Measurements from ENCODE around the gene VWA7. TPM values are rescaled to one million over a fixed set of nuclear protein-coding genes. Genes with fewer than 3 reads are reported as not detected.

Gene VWA7
- total RNA-seq, 1 experiment from 2014 or later: 2.5 TPM

DNA sequence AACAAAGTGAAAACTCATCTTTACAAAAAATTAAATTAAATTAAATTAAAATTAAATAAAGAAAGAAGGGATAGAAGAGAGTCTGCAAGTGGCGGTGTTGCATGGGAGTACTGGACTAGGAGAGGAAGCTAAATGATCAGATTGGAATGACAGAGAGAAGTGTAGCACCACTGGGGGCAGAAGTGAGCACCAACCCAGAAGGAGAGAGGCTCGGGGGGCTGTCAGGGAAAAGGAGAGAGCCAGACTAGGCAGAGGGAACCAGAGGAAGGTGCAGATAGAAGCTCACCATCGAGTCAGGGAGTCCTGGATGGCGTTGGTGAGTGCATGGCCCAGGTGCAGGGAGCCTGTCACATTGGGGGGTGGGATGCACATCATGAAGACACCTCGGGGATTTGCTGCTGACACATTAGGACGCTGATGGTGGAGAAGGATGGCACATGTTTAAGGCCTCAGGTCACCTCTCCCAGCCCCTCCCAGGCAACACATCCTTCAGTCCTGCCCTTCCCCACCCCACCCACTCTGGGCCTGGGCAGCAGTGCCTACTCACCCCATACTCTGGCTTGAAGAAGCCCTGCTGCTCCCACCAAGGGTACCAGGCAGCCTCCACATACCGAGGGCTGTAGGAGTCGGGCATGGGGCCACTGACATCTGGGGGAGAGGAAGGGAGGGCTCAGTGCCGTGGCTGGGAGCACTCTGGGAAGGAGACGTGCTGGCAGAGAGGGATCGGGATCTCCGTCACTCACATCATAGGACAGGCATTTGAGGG, 14.4 kb upstream of the VWA7 start:
- no peaks in the 10 kb centered on the region for H3K9me3 ChIP-seq (ENCODE audit: control insufficient read depth, low read depth, low read length)
- H2AFZ ChIP-seq (ENCODE audit: low read length): no peak overlapping the region
- no peak overlapping the region for H3K4ac ChIP-seq (ENCODE audit: low read depth, low read length)
- TF ChIP-seq, protein P1, sequence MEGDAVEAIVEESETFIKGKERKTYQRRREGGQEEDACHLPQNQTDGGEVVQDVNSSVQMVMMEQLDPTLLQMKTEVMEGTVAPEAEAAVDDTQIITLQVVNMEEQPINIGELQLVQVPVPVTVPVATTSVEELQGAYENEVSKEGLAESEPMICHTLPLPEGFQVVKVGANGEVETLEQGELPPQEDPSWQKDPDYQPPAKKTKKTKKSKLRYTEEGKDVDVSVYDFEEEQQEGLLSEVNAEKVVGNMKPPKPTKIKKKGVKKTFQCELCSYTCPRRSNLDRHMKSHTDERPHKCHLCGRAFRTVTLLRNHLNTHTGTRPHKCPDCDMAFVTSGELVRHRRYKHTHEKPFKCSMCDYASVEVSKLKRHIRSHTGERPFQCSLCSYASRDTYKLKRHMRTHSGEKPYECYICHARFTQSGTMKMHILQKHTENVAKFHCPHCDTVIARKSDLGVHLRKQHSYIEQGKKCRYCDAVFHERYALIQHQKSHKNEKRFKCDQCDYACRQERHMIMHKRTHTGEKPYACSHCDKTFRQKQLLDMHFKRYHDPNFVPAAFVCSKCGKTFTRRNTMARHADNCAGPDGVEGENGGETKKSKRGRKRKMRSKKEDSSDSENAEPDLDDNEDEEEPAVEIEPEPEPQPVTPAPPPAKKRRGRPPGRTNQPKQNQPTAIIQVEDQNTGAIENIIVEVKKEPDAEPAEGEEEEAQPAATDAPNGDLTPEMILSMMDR (conservative IDR thresholded peaks at IDR 0.05): peak; percentile 77
- no peaks in the 10 kb centered on the region for H3K27me3 ChIP-seq (ENCODE audit: insufficient read depth, low read length)
- H3K18ac ChIP-seq (ENCODE audit: insufficient read length, low read depth, low read length): no peak overlapping the region
- peaks cover 2% of the 10 kb centered on the region; the same call in 1 of the 2 replicates for H3K79me2 ChIP-seq (ENCODE audit: insufficient read depth, low read length)
- H2BK15ac ChIP-seq (ENCODE audit: low read depth, low read length): no peak overlapping the region
- no peak overlapping the region for H3K4me2 ChIP-seq (ENCODE audit: insufficient read depth, insufficient read length, low read length)
- no peak overlapping the region for H3K56ac ChIP-seq (ENCODE audit: insufficient read length, low read depth, low read length)
- no peak overlapping the region for H3K9ac ChIP-seq (ENCODE audit: extremely low read depth, insufficient read length, low read length)
- Mint-ChIP-seq H3K9me3 (no peaks in the 10 kb centered on the region), H3K27ac (peak overlapping the region in 2 of 3 experiments; percentile 34 to 66; a peak in 3 of 7 replicates), H3K4me3 (peak overlapping the region in 1 of 2 experiments; percentile 50; a peak in 2 of 5 replicates), H3K27me3 (ENCODE audit: low read depth) (no peaks in the 10 kb centered on the region), H3K4me1 (peaks cover 10% of the 10 kb centered on the region in 2 experiments), H3K36me3 (ENCODE audit: insufficient read depth in 1 of 3, low read depth in 3 of 3) (peaks cover 21 to 52% (median 45%) of the 10 kb centered on the region in 3 experiments)
- DNase-seq: peak; percentile 76
- no peak overlapping the region for H4K91ac ChIP-seq (ENCODE audit: insufficient read length, low read depth, low read length)
- no peak overlapping the region for H4K5ac ChIP-seq (ENCODE audit: insufficient read length, low read depth, low read length)
- H2AK5ac ChIP-seq (ENCODE audit: insufficient read length, low read length): no peak overlapping the region
- H3K23me2 ChIP-seq (ENCODE audit: insufficient read length, low read depth, low read length, poor library complexity, severe bottlenecking): peaks cover 3% of the 10 kb centered on the region
- H4K20me1 ChIP-seq (ENCODE audit: control insufficient read depth, insufficient read depth, insufficient read length): peaks cover 3% of the 10 kb centered on the region
- H2BK12ac ChIP-seq (ENCODE audit: insufficient read length, low read depth, low read length): no peak overlapping the region
- no peak overlapping the region for H3T11ph ChIP-seq (ENCODE audit: low read length)
- WGBS (ENCODE audit: extremely low coverage, insufficient read length, low lambda C conversion rate): no CpG with 5 or more reads among the region's 12 CpGs
- H3K4me1 ChIP-seq (ENCODE audit: insufficient read depth, low read length): no peaks in the 10 kb centered on the region
- no peaks in the 10 kb centered on the region for H3K79me1 ChIP-seq (ENCODE audit: insufficient read depth, low read depth, low read length, poor library complexity, severe bottlenecking)
- H2BK120ac ChIP-seq (ENCODE audit: low read depth, low read length, poor library complexity, severe bottlenecking): no peak overlapping the region
- H3K23ac ChIP-seq (ENCODE audit: insufficient read length, low read depth, low read length): no peak overlapping the region
- H2BK5ac ChIP-seq (ENCODE audit: insufficient read length, low read length): no peak overlapping the region
- no peak overlapping the region for H2BK20ac ChIP-seq (ENCODE audit: low read depth, low read length, poor library complexity, severe bottlenecking)
- H3K27ac ChIP-seq (ENCODE audit: insufficient read length, low read depth, low read length): no peak overlapping the region
- H3K14ac ChIP-seq (ENCODE audit: insufficient read depth, low read length): no peak overlapping the region
- no peak overlapping the region for H4K8ac ChIP-seq (replicated peaks; ENCODE audit: insufficient read length, low read depth, low read length)

All from H9 (cell line).